Measurements from ENCODE around the gene PDE9A. TPM values are rescaled to one million over a fixed set of nuclear protein-coding genes. Genes with fewer than 3 reads are reported as not detected.

Gene PDE9A
- total RNA-seq, 1 donor from 2014 or later = 3.9 TPM

DNA sequence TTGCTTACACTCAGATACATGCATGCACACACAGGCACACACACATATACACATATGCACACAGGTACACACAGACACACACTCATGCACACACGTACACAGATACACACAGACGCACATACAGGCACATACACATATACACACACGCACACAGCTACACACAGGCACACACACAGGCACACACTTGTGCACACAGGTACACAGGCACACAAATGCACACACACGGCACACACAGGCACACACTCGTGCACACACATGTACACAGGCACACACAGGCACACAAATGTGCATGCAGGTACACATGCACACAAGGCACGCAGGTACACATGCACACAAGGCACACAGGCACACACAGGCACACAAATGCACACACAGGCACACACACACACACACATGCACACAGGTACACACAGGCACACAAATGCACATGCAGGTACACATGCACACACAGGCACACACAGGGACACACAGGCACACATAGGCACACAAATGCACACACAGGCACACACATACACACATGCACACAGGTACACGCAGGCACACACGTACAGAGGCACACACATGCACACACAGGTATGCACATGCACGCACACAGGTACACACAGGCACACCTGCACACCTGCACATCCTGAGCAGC, 115.9 kb downstream of the PDE9A start:
- peaks cover 8% of the 10 kb centered on the region for H3K27me3 ChIP-seq (ENCODE audit: control insufficient read depth, insufficient read depth, low read length)
- H3K36me3 ChIP-seq (ENCODE audit: control insufficient read depth, insufficient read depth, low read length) = no peaks in the 10 kb centered on the region
- DNase-seq (ENCODE audit: low read depth) = no peak
- H3K4me3 ChIP-seq (ENCODE audit: low read depth, low read length) = no peak overlapping the region
- TF ChIP-seq, protein P1, sequence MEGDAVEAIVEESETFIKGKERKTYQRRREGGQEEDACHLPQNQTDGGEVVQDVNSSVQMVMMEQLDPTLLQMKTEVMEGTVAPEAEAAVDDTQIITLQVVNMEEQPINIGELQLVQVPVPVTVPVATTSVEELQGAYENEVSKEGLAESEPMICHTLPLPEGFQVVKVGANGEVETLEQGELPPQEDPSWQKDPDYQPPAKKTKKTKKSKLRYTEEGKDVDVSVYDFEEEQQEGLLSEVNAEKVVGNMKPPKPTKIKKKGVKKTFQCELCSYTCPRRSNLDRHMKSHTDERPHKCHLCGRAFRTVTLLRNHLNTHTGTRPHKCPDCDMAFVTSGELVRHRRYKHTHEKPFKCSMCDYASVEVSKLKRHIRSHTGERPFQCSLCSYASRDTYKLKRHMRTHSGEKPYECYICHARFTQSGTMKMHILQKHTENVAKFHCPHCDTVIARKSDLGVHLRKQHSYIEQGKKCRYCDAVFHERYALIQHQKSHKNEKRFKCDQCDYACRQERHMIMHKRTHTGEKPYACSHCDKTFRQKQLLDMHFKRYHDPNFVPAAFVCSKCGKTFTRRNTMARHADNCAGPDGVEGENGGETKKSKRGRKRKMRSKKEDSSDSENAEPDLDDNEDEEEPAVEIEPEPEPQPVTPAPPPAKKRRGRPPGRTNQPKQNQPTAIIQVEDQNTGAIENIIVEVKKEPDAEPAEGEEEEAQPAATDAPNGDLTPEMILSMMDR (IDR thresholded peaks at IDR 0.05; ENCODE audit: insufficient read depth, low read length, poor library complexity, severe bottlenecking) = no peak

DNA sequence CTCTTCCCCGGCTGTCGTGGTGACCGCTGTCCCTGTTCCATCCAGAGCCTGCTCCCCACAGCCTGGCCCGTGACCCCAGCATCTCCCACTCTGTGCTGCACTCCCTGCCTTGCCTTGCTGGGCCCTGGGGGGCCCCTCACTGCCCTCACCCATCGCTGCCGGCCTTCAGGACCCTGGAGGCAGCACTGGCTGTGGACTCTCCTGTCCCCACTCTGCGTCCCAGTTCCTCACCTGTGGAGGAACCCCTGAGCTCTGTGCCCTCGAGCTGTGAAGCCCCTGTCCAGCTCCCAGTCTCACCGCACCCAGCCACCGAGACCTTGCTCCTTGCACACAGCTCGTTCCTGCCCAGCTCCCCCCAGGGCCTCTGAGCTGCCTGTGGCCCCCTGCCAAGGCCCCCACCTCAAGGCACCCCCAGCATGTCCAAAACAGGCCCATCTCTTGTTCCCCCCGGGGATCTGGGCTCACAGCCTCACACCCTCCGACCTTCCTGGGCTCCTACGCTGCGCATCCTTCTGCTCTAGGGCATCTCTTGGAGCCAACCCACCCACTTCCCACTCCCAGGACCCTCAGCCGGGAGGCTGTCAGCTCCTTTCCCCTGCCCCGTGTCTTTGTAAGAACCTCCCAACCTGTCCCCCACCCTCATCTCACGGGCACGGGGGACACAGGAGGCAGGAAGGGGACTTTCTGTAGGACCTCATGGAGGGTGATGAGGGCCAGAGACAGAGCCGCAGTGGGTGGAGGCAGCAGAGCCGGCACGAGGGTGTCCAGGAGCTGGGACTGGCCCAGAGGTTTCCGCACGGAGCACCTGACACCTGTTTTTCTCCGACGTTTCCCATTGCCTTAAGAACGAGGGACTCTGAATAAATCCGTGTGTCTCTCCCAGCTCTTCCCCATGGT, 116.6 kb downstream of the PDE9A start:
- DNase-seq (ENCODE audit: low read depth) = no peak
- H3K4me3 ChIP-seq (ENCODE audit: low read depth, low read length) = no peak overlapping the region
- H3K27me3 ChIP-seq (ENCODE audit: control insufficient read depth, insufficient read depth, low read length) = peaks cover 8% of the 10 kb centered on the region
- H3K36me3 ChIP-seq (ENCODE audit: control insufficient read depth, insufficient read depth, low read length) = no peaks in the 10 kb centered on the region
- TF ChIP-seq, protein P1 (IDR thresholded peaks at IDR 0.05; ENCODE audit: insufficient read depth, low read length, poor library complexity, severe bottlenecking) = no peak

DNA sequence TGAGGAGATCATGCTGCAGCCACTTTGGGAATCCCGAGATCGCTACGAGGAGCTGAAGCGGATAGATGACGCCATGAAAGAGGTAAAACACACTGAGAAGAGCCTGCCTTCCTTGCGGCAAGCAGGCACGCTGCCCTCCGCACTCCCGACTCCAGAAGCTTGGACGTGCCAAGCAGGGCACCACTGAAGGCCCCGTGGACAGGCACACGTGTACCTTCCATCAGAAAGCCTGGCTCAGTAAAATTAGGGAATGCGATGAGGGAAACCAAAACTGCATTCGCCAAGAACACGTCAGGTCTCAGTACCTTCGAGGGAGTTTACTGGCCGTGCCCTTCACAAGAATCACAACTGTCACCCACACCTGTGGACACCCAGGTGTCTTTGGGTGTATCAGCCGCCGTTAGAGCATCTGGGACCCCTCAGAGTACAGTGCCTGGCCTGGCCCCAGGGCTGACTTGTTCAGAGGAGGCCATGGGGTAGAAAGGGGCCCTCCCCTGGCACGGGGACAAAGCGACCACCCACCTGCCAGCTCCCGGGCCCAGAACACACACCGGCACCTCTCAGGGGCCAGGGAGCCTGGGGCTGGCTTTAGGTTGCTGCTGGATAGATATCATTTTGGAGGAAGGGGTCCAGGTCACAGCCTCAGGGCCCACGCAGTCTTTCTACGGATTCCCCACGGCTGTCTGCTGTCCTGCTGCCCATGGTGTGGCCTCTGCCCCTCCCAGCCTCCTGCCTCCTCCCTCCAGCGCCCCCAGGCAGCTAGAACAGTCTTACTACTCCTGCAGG, 117.5 kb downstream of the PDE9A start:
- H3K36me3 ChIP-seq (ENCODE audit: control insufficient read depth, insufficient read depth, low read length) = no peaks in the 10 kb centered on the region
- DNase-seq (ENCODE audit: low read depth) = no peak
- peaks cover 12% of the 10 kb centered on the region for H3K27me3 ChIP-seq (ENCODE audit: control insufficient read depth, insufficient read depth, low read length)
- no peak overlapping the region for H3K4me3 ChIP-seq (ENCODE audit: low read depth, low read length)
- TF ChIP-seq, protein P1 (IDR thresholded peaks at IDR 0.05; ENCODE audit: insufficient read depth, low read length, poor library complexity, severe bottlenecking) = no peak

DNA sequence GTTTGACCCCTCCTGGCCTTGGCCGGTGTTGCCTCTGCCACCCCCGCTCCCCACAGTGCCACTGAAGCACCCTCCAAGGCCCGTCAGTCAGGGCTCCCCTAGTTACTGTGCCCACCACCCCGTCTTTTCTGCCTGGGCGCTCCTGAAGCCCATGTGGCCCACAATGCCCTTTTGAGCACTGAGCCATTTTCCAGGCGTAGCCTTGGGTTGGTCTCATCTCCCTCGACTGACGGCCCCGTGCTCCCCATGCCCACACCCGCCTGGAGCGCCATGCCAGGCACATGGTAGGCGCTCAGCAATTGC, 118.0 kb downstream of the PDE9A start:
- Histone ChIP-seq H3K27me3 (ENCODE audit: control insufficient read depth, insufficient read depth, low read length) (peaks cover 14% of the 10 kb centered on the region), H3K36me3 (ENCODE audit: control insufficient read depth, insufficient read depth, low read length) (no peaks in the 10 kb centered on the region), H3K4me3 (ENCODE audit: low read depth, low read length) (no peak overlapping the region)
- no peak for DNase-seq (ENCODE audit: low read depth)
- TF ChIP-seq, protein P1 (IDR thresholded peaks at IDR 0.05; ENCODE audit: insufficient read depth, low read length, poor library complexity, severe bottlenecking) = no peak

DNA sequence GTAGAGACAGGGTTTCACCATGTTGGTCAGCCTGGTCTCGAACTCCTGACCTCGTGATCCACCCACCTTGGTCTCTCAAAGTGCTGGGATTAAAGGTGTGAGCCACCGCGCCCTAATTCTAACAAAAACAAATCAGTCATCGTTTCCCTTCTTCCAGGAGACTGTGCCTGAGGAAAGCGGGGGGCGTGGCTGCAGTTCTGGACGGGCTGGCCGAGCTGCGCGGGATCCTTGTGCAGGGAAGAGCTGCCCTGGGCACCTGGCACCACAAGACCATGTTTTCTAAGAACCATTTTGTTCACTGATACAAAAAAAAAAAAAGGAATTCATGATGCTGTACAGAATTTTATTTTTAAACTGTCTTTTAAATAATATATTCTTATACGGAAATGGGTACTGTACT, 121.7 kb downstream of the PDE9A start:
- Histone ChIP-seq H3K36me3 (ENCODE audit: control insufficient read depth, insufficient read depth, low read length) (no peaks in the 10 kb centered on the region), H3K27me3 (ENCODE audit: control insufficient read depth, insufficient read depth, low read length) (peaks cover 30% of the 10 kb centered on the region), H3K4me3 (ENCODE audit: low read depth, low read length) (no peak overlapping the region)
- no peak for DNase-seq (ENCODE audit: low read depth)
- TF ChIP-seq, protein P1 (IDR thresholded peaks at IDR 0.05; ENCODE audit: insufficient read depth, low read length, poor library complexity, severe bottlenecking) = no peak

Measured in kidney epithelial cell (primary cell).